Measurements from ENCODE around the gene USH1C. TPM values are rescaled to one million over a fixed set of nuclear protein-coding genes. Genes with fewer than 3 reads are reported as not detected.

Gene USH1C
- total RNA-seq, 2 experiments from 2014 or later = not detected

DNA sequence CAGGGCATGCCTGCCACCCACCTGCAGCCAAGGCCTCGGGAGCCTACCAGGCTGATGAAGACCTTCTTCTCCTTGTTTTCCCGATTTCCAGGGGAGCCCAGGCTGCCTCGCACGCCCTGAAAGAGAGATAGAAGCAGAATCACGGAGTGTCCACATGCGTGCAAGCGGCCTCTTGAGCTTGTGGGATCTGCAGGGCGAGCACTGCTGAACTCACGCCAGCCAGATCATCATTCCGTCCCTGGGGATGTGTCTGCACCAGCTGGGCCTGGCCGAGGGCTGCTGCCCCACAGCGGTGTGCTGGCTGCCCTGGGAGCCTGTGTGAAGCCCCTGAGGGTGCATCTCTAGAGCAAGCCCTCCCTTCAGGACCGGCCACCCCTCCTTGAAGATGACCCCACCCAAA, 17.9 kb downstream of the USH1C start:
- ChIA-PET POLR2A (no interaction called here), CTCF (interaction anchor here (0.9 to 3.6 kb wide), 3 partner anchors 27 to 171 kb away, joined by 3 to 20 read pairs (median 4); no protein-coding TSS in a partner anchor)
- ATAC-seq (no peak), DNase-seq (no peak)
- Mint-ChIP-seq H3K4me3 (no peak overlapping the region), H3K9me3 (no peaks in the 10 kb centered on the region), H3K27me3 (peaks cover 7% of the 10 kb centered on the region), H3K36me3 (ENCODE audit: low read depth) (no peaks in the 10 kb centered on the region), H3K27ac (no peak overlapping the region), H3K4me1 (ENCODE audit: low read depth) (no peaks in the 10 kb centered on the region)
- intact Hi-C loops (cut with micrococcal nuclease) = no loop called here
- TF ChIP-seq, protein P1, sequence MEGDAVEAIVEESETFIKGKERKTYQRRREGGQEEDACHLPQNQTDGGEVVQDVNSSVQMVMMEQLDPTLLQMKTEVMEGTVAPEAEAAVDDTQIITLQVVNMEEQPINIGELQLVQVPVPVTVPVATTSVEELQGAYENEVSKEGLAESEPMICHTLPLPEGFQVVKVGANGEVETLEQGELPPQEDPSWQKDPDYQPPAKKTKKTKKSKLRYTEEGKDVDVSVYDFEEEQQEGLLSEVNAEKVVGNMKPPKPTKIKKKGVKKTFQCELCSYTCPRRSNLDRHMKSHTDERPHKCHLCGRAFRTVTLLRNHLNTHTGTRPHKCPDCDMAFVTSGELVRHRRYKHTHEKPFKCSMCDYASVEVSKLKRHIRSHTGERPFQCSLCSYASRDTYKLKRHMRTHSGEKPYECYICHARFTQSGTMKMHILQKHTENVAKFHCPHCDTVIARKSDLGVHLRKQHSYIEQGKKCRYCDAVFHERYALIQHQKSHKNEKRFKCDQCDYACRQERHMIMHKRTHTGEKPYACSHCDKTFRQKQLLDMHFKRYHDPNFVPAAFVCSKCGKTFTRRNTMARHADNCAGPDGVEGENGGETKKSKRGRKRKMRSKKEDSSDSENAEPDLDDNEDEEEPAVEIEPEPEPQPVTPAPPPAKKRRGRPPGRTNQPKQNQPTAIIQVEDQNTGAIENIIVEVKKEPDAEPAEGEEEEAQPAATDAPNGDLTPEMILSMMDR (IDR thresholded peaks at IDR 0.05) = no peak

DNA sequence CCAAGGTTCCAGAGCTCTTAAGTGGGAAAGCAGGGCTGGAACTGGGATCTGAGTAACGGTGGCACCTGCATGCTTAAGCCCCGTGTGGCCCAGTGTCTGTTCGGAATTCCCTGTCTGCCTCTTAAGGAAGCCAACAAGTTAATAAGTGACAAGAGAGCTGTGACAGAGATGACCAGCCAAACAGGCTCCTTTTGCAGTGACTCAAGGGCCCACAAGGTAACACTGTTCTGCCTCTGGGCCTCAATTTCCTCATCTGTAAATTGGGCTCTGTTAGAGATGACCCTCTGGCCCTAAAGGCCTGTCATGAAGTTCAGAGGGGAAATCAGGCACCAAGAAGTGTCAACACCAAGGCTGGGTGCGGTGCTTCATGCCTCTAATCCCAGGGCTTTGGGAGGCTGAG, 18.6 kb downstream of the USH1C start:
- H3K27me3 Mint-ChIP-seq = peaks cover 7% of the 10 kb centered on the region
- no peaks in the 10 kb centered on the region for H3K4me1 Mint-ChIP-seq (ENCODE audit: low read depth)
- no peaks in the 10 kb centered on the region for H3K9me3 Mint-ChIP-seq
- no peak for ATAC-seq
- no peak for DNase-seq
- ChIA-PET CTCF (interaction anchor here (0.9 to 3.6 kb wide), 4 partner anchors 21 to 171 kb away, joined by 3 to 20 read pairs (median 6); no protein-coding TSS in a partner anchor), POLR2A (no interaction called here)
- H3K27ac Mint-ChIP-seq = no peak overlapping the region
- H3K36me3 Mint-ChIP-seq (ENCODE audit: low read depth) = no peaks in the 10 kb centered on the region
- TF ChIP-seq, protein P1 (IDR thresholded peaks at IDR 0.05) = no peak
- H3K4me3 Mint-ChIP-seq = no peak overlapping the region
- intact Hi-C loops (cut with micrococcal nuclease) = no loop called here

GRCh38 chr11:17524221-17524620, 20.0 kb downstream of the USH1C start:
- POLR2A ChIA-PET = no interaction called here
- DNase-seq = no peak
- Mint-ChIP-seq H3K27ac (no peak overlapping the region), H3K4me1 (ENCODE audit: low read depth) (no peaks in the 10 kb centered on the region), H3K36me3 (ENCODE audit: low read depth) (no peaks in the 10 kb centered on the region), H3K9me3 (no peaks in the 10 kb centered on the region), H3K27me3 (peaks cover 3% of the 10 kb centered on the region), H3K4me3 (no peak overlapping the region)
- ATAC-seq = no peak
- CTCF ChIA-PET = interaction anchor here (2.4 to 3.6 kb wide), 2 partner anchors 20 to 140 kb away, joined by 7 to 20 read pairs; no protein-coding TSS in a partner anchor
- intact Hi-C loops (cut with micrococcal nuclease) = no loop called here
- TF ChIP-seq, protein P1 (IDR thresholded peaks at IDR 0.05) = no peak

DNA sequence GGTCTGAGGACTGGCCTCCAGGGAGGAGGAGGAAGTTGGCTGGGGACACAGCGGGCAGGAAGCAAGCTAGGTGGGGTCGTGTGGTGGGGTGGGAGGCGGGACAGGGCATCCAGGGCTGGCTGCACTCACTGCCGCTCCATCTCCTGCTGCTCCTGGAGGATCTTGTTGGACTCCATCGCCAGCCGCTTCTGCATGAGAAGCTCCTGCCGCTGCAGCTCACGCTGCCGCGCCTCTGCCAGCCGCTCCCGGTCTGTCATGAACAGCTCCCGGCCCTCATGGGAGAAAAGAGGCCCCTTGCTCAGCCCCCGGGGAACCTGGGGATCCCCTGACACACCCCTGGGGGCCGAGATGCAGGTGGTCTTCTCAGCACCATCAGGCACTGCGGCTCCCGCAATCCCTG, 21.6 kb downstream of the USH1C start:
- Mint-ChIP-seq H3K27ac (no peak overlapping the region), H3K27me3 (no peaks in the 10 kb centered on the region), H3K9me3 (no peaks in the 10 kb centered on the region), H3K4me3 (no peak overlapping the region), H3K4me1 (ENCODE audit: low read depth) (no peaks in the 10 kb centered on the region), H3K36me3 (ENCODE audit: low read depth) (no peaks in the 10 kb centered on the region)
- intact Hi-C loops (cut with micrococcal nuclease) = no loop called here
- ChIA-PET CTCF (interaction anchor here (0.7 to 1.6 kb wide), 4 partner anchors 139 to 208 kb away, joined by 3 to 6 read pairs (median 3); no protein-coding TSS in a partner anchor), POLR2A (no interaction called here)
- DNase-seq (no peak), ATAC-seq (no peak)
- TF ChIP-seq, protein P1 (IDR thresholded peaks at IDR 0.05) = no peak

DNA sequence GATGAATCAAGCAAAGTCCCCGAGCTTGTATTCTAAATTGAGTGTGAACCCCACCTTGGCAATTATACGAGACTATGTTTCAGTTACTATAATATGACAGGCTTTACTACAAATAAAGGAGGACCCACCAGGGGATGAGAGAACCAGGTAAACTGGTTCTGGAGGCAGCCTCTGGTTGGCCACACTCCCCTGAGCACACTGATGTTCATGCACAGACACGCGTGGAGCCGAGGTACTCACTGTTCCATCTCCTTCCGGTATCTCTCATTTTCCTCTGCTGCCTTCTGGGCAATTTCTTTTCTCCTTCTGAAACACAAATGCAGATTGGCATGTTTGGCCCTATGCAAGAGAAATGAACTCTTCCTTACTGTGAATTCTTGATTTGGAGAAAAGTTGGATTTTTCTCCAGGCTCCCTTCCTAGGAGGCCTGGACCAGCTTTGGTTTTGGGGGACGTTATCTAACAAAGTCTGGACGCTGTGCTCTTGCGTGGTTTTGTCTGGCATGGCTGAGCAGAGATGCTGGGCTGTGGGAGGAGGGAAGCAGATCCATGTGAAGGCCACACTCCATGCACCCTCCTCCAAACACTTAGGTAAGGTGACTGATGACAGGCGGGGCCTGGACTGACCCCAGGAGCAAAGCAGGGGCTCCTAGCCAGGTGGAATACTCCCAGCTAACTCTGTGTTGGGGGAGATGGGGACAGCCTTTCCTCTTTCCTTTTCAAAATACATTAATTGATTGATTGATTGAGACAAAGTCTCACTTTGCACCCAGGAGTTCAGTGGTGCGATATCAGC, 22.9 kb downstream of the USH1C start:
- TF ChIP-seq, protein P1 (IDR thresholded peaks at IDR 0.05) = no peak
- H3K9me3 Mint-ChIP-seq = no peaks in the 10 kb centered on the region
- intact Hi-C loops (cut with micrococcal nuclease) = no loop called here
- H3K27ac Mint-ChIP-seq = no peak overlapping the region
- ChIA-PET CTCF (interaction anchor here (1.1 to 3.2 kb wide), 3 partner anchors 138 to 210 kb away, joined by 3 to 15 read pairs (median 6); no protein-coding TSS in a partner anchor), POLR2A (no interaction called here)
- H3K27me3 Mint-ChIP-seq = no peaks in the 10 kb centered on the region
- ATAC-seq = no peak
- H3K4me1 Mint-ChIP-seq (ENCODE audit: low read depth) = no peaks in the 10 kb centered on the region
- H3K36me3 Mint-ChIP-seq (ENCODE audit: low read depth) = no peaks in the 10 kb centered on the region
- no peak overlapping the region for H3K4me3 Mint-ChIP-seq
- DNase-seq = no peak

Measured in activated CD8-positive, alpha-beta T cell treated with anti-CD3 and anti-CD28 coated beads for 36 hours (primary cell).